BLaER1 treated with 17β-estradiol and CSF1 and Interleukin-3, amounts not matched to agents 10 nM and 100 nM (cell line): ENCODE data around the gene USP17L12.
"Not testable (repeated sequence)": the region's sequence is repeated elsewhere in the genome, so short reads cannot be mapped to it uniquely, and the experiment has no call there.

Source experiments
- H3K27ac ChIP-seq, 11 experiments: shearing (Covaris generic); formaldehyde crosslinking; 2 replicates each; pipeline ENCODE4 v1.8.1; 2022
- H3K27me3 ChIP-seq, 11 experiments: shearing (Covaris generic); formaldehyde crosslinking; 2 replicates each; pipeline ENCODE4 v1.8.1; 2022
- H3K36me3 ChIP-seq, 11 experiments: shearing (Covaris generic); formaldehyde crosslinking; 2 replicates each; pipeline ENCODE4 v1.8.1; 2022
- H3K4me1 ChIP-seq, 10 experiments: shearing (Covaris generic); formaldehyde crosslinking; 2 replicates each; pipeline ENCODE4 v1.8.1; 2022
- H3K4me2 ChIP-seq, 11 experiments: shearing (Covaris generic); formaldehyde crosslinking; 2 replicates each; pipeline ENCODE4 v1.8.1; 2022
- H3K4me3 ChIP-seq, 10 experiments: shearing (Covaris generic); formaldehyde crosslinking; 2 replicates each; pipeline ENCODE4 v1.8.1; 2022
- H3K9ac ChIP-seq, 11 experiments: shearing (Covaris generic); formaldehyde crosslinking; 2 replicates each; pipeline ENCODE4 v1.8.1; 2022
- H3K9me3 ChIP-seq, 11 experiments: shearing (Covaris generic); formaldehyde crosslinking; replicated peaks in 1 of 11; 2 replicates each; pipeline ENCODE4 v1.8.1; 2022
- H4K20me1 ChIP-seq, 11 experiments: shearing (Covaris generic); formaldehyde crosslinking; 2 replicates each; pipeline ENCODE4 v1.8.1; 2022

USP17L12 gene, protein sequence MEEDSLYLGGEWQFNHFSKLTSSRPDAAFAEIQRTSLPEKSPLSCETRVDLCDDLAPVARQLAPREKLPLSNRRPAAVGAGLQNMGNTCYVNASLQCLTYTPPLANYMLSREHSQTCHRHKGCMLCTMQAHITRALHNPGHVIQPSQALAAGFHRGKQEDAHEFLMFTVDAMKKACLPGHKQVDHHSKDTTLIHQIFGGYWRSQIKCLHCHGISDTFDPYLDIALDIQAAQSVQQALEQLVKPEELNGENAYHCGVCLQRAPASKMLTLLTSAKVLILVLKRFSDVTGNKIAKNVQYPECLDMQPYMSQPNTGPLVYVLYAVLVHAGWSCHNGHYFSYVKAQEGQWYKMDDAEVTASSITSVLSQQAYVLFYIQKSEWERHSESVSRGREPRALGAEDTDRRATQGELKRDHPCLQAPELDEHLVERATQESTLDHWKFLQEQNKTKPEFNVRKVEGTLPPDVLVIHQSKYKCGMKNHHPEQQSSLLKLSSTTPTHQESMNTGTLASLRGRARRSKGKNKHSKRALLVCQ

DNA sequence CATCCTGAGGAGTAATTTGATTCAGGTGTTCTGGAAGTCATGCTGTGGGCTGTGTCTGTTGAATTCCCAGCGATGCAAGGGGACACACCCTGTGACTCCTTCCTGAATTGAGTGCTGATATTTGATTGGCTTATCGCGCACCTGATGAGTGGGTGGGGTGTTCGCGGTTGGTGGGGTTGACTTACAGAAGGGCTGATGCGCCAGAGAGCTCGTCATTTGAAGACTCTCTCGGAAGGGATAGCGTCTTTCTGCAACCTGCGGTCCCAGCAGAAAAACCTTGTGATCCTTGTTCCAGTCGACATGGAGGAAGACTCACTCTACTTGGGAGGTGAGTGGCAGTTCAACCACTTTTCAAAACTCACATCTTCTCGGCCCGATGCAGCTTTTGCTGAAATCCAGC is at the start of gene USP17L12:
TSS of gene USP17L12 (plus strand) at position 301 of the 400 bp plus-strand sequence. CDS start at position 301, 0 bp downstream.
- H3K4me1 ChIP-seq, H3K27ac ChIP-seq, H3K27me3 ChIP-seq, H3K4me3 ChIP-seq, H3K9ac ChIP-seq, H3K9me3 ChIP-seq, H3K36me3 ChIP-seq, H3K4me2 ChIP-seq, H4K20me1 ChIP-seq: not testable (repeated sequence)

DNA sequence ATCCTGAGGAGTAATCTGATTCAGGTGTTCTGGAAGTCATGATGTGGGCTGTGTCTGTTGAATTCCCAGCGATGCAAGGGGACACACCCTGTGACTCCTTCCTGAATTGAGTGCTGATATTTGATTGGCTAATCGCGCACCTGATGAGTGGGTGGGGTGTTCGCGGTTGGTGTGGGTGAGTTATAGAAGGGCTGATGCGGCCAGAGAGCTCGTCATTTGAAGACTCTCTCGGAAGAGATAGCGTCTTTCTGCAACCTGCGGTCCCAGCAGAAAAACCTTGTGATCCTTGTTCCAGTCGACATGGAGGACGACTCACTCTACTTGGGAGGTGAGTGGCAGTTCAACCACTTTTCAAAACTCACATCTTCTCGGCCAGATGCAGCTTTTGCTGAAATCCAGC is 9.6 kb upstream of the USP17L12 start, which contains the start of gene USP17L10:
TSS of gene USP17L10 (plus strand) at position 301 of the 400 bp plus-strand sequence. CDS start at position 301, 0 bp downstream.
- not testable (repeated sequence) for H3K36me3 ChIP-seq, H3K4me1 ChIP-seq, H3K4me3 ChIP-seq, H4K20me1 ChIP-seq, H3K27me3 ChIP-seq, H3K4me2 ChIP-seq, H3K27ac ChIP-seq, H3K9me3 ChIP-seq, H3K9ac ChIP-seq

GRCh38 chr4:9214701-9215100 is 5.3 kb upstream of the USP17L12 start:
- H3K36me3 ChIP-seq, H3K4me3 ChIP-seq, H3K4me1 ChIP-seq, H3K9ac ChIP-seq, H3K4me2 ChIP-seq, H3K9me3 ChIP-seq, H4K20me1 ChIP-seq, H3K27ac ChIP-seq, H3K27me3 ChIP-seq: not testable (repeated sequence)

GRCh38 chr4:9215105-9215504 is 4.8 kb upstream of the USP17L12 start, which contains the start of gene USP17L11:
TSS of gene USP17L11 (plus strand) at chr4:9215405. CDS start at chr4:9215405, 0 bp downstream.
- H3K27me3 ChIP-seq: not testable (repeated sequence)

GRCh38 chr4:9224596-9224995 is 4.6 kb downstream of the USP17L12 start, which contains the start of gene USP17L13:
TSS of gene USP17L13 (plus strand) at chr4:9224896. CDS start at chr4:9224896, 0 bp downstream.
- H3K27me3 ChIP-seq, H4K20me1 ChIP-seq, H3K27ac ChIP-seq, H3K9ac ChIP-seq, H3K4me2 ChIP-seq, H3K4me3 ChIP-seq, H3K36me3 ChIP-seq, H3K9me3 ChIP-seq, H3K4me1 ChIP-seq: not testable (repeated sequence)

More at GRCh38 chr4:9215105-9215504, 4.8 kb upstream of the USP17L12 start, which contains the start of gene USP17L11:
- H3K4me2 ChIP-seq, H3K9me3 ChIP-seq, H3K4me1 ChIP-seq, H3K9ac ChIP-seq, H3K4me3 ChIP-seq, H3K27ac ChIP-seq, H3K36me3 ChIP-seq, H4K20me1 ChIP-seq: not testable (repeated sequence)

DNA sequence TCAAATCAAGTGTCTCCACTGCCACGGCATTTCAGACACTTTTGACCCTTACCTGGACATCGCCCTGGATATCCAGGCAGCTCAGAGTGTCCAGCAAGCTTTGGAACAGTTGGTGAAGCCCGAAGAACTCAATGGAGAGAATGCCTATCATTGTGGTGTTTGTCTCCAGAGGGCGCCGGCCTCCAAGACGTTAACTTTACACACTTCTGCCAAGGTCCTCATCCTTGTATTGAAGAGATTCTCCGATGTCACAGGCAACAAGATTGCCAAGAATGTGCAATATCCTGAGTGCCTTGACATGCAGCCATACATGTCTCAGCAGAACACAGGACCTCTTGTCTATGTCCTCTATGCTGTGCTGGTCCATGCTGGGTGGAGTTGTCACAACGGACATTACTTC is 10.3 kb downstream of the USP17L12 start:
- H3K27me3 ChIP-seq, H3K4me1 ChIP-seq, H3K9me3 ChIP-seq, H3K36me3 ChIP-seq, H3K27ac ChIP-seq, H3K9ac ChIP-seq, H3K4me2 ChIP-seq, H3K4me3 ChIP-seq, H4K20me1 ChIP-seq: not testable (repeated sequence)

GRCh38 chr4:9234085-9234484 is 14.1 kb downstream of the USP17L12 start, which contains the start of gene USP17L15:
TSS of gene USP17L15 (plus strand) at chr4:9234385. CDS start at chr4:9234385, 0 bp downstream.
- not testable (repeated sequence) for H3K9me3 ChIP-seq, H3K4me1 ChIP-seq, H3K27me3 ChIP-seq, H3K27ac ChIP-seq, H4K20me1 ChIP-seq, H3K4me2 ChIP-seq, H3K36me3 ChIP-seq, H3K4me3 ChIP-seq, H3K9ac ChIP-seq

DNA sequence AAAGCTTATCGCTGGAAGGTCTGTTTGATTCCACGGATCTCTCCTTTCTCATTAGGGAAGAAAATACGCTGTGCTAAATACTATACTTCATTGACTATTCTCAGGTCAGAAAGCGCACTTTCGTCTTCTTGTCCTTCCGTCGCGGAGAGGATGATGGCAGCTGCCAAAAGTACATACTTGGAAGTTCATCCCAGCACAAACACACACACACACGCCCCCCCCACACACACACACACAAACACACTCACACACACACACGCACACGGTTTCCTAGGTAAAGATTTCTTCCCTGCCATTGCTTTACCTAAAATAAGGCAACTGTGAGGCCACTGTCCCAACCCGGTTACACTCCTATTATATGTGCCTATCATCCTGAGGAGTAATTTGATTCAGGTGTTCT is 18.5 kb downstream of the USP17L12 start:
- H3K27me3 ChIP-seq, H4K20me1 ChIP-seq, H3K9ac ChIP-seq, H3K27ac ChIP-seq, H3K9me3 ChIP-seq, H3K36me3 ChIP-seq, H3K4me3 ChIP-seq, H3K4me2 ChIP-seq, H3K4me1 ChIP-seq: not testable (repeated sequence)

DNA sequence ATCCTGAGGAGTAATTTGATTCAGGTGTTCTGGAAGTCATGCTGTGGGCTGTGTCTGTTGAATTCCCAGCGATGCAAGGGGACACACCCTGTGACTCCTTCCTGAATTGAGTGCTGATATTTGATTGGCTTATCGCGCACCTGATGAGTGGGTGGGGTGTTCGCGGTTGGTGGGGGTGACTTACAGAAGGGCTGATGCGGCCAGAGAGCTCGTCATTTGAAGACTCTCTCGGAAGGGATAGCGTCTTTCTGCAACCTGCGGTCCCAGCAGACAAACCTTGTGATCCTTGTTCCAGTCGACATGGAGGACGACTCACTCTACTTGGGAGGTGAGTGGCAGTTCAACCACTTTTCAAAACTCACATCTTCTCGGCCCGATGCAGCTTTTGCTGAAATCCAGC is 23.6 kb downstream of the USP17L12 start, which contains the start of gene USP17L17:
TSS of gene USP17L17 (plus strand) at position 301 of the 400 bp plus-strand sequence. CDS start at position 301, 0 bp downstream.
- not testable (repeated sequence) for H3K4me3 ChIP-seq, H4K20me1 ChIP-seq, H3K27me3 ChIP-seq, H3K9ac ChIP-seq, H3K4me1 ChIP-seq, H3K27ac ChIP-seq, H3K9me3 ChIP-seq, H3K36me3 ChIP-seq, H3K4me2 ChIP-seq

DNA sequence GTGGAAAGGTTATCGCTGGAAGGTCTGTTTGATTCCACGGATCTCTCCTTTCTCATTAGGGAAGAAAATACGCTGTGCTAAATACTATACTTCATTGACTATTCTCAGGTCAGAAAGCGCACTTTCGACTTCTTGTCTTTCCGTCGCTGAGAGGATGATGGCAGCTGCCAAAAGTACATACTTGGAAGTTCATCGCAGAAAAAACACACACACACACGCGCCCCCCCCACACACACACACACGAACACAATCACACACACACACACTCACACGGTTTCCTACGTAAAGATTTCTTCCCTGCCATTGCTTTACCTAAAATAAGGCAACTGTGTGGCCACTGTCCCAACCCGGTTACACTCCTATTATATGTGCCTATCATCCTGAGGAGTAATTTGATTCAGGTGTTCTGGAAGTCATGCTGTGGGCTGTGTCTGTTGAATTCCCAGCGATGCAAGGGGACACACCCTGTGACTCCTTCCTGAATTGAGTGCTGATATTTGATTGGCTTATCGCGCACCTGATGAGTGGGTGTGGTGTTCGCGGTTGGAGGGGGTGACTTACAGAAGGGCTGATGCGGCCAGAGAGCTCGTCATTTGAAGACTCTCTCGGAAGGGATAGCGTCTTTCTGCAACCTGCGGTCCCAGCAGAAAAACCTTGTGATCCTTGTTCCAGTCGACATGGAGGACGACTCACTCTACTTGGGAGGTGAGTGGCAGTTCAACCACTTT is 28.2 kb downstream of the USP17L12 start, which contains the start of gene USP17L18:
TSS of gene USP17L18 (plus strand) at position 678 of the 728 bp plus-strand sequence. CDS start at position 678, 0 bp downstream.
- H4K20me1 ChIP-seq, H3K36me3 ChIP-seq, H3K4me1 ChIP-seq, H3K9me3 ChIP-seq, H3K4me3 ChIP-seq, H3K9ac ChIP-seq, H3K4me2 ChIP-seq, H3K27ac ChIP-seq, H3K27me3 ChIP-seq: not testable (repeated sequence)

DNA sequence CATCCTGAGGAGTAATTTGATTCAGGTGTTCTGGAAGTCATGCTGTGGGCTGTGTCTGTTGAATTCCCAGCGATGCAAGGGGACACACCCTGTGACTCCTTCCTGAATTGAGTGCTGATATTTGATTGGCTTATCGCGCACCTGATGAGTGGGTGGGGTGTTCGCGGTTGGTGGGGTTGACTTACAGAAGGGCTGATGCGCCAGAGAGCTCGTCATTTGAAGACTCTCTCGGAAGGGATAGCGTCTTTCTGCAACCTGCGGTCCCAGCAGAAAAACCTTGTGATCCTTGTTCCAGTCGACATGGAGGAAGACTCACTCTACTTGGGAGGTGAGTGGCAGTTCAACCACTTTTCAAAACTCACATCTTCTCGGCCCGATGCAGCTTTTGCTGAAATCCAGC is 33.1 kb downstream of the USP17L12 start, which contains the start of gene USP17L19:
TSS of gene USP17L19 (plus strand) at position 301 of the 400 bp plus-strand sequence. CDS start at position 301, 0 bp downstream.
- H3K4me3 ChIP-seq, H3K4me2 ChIP-seq, H3K4me1 ChIP-seq, H3K27ac ChIP-seq, H3K9ac ChIP-seq, H3K36me3 ChIP-seq, H3K27me3 ChIP-seq, H4K20me1 ChIP-seq, H3K9me3 ChIP-seq: not testable (repeated sequence)

- not testable (repeated sequence) for H3K4me3 ChIP-seq, H3K9ac ChIP-seq, H3K4me1 ChIP-seq, H3K27ac ChIP-seq, H4K20me1 ChIP-seq, H3K4me2 ChIP-seq, H3K9me3 ChIP-seq, H3K27me3 ChIP-seq, H3K36me3 ChIP-seq
Measured at GRCh38 chr4:9257824-9258223, 37.9 kb downstream of the USP17L12 start, which contains the start of gene USP17L20. TSS of gene USP17L20 (plus strand) at chr4:9258124. CDS start at chr4:9258124, 0 bp downstream.

- H4K20me1 ChIP-seq, H3K9ac ChIP-seq, H3K27ac ChIP-seq, H3K36me3 ChIP-seq, H3K27me3 ChIP-seq, H3K4me1 ChIP-seq, H3K4me3 ChIP-seq, H3K4me2 ChIP-seq, H3K9me3 ChIP-seq: not testable (repeated sequence)
Measured at GRCh38 chr4:9262572-9262971, 42.6 kb downstream of the USP17L12 start, which contains the start of gene USP17L21. TSS of gene USP17L21 (plus strand) at chr4:9262872. CDS start at chr4:9262872, 0 bp downstream.
